HTERT RPE-1 (cell line): ENCODE measurements around the gene HOXD12.

Experiments
- in situ Hi-C: fragments of 300-500 bp; cut with MboI; formaldehyde crosslinking; loops from 4 replicates; pipeline ENCODE4 v1.14.3; 2020; ENCODE audit warnings: low sequenced_read_pairs

HOXD12 gene

DNA sequence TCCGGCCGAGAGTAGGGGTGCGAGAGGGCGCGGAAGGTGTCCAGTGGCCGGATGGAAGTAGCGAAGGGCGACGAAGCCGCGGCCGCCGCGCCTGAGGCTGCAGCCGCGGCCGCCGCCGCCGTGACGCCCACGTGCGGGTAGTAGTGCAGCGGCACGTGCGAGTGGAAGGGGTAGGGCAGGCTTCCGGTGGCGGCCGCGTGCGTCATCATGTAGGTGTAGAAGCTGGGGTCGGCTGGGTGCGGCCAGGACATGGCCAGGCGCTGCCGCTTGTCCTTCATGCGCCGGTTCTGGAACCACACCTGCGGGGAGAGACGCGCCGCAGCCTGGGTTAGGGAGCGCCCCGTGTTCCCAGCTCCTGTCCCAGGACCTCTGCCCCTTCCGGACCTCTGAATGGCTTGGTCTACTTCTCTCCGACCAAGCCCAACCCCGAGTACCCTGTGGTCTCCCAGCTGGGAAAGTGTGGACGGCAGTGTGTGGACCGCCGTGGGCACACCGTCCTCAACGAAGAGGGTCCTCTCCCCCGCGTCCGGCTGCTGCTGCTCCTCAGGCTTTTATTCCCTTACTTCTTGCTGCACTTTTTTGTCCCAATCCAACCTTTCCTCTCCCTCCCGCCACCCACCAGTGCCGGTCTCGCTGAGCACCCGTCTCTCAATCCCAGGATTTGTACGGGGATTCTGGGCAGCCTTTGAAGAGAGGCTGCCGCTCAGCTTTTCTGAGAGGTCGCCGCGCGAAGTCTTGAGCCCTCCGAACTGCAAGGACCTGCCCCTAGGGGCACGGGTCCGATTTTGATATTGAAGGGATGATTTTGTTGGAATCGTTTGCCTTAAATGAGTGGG, 18.8 kb upstream of the HOXD12 start:
- in situ Hi-C loops, result loop anchor here (25.0 kb wide), 1 partner anchor 393 kb away; no protein-coding TSS in a partner anchor

DNA sequence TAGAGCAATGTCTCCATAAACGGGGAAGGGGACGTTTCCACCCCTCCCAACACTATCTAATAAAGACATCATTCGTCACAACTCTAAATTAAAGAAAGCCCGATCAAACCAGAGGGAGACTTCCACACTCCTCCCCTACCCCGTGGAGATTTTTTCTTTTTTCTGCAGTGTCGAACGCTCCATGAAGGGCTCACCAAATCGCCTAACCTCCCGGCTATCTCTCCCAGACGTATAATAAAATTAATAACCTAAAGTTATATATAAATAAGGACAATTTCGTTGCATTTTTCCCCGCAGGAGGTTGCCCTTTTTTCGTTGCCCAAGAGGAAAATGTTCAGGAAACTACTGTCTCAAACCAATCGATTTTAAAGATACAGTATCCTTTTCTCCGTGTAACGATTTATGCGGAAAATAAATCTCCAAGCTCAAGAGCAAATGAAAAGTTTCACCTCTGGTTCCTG, 18.2 kb upstream of the HOXD12 start:
- in situ Hi-C loops, result loop anchor here (25.0 kb wide), 1 partner anchor 394 kb away; no protein-coding TSS in a partner anchor

DNA sequence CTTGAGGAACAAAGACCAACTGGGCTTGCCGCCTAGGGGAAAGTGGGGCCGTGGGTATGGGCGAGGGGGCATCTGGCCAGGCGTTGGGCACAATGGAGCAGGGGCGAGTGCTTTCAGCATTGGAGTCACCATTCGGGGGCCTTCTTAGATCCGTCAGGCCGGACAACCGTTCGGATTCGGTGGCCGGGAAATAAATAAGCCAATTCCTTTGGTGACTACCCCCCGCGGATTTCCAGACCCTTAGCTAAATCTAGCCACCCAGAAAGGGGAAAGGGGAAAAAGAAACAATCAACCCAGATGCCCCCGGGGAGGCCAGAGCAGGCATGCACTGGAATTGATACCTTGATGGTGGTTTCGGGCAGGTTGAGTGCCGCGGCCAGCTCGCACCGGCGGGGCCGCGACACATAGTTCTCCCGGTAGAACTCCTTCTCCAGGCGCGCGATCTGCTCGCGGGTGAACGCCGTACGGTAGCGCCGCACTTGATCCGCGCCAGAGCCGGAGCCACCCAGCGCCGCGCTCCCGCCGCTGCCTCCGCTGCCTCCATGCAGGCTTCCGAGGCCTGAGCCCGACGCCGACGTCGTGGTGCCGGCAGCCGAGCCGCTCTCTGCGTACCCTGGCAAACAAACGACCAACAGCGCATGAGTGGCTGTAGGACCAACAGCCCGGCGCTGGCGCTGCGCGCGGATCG, 17.6 kb upstream of the HOXD12 start:
- in situ Hi-C loops, result loop anchor here (25.0 kb wide), 1 partner anchor 395 kb away; no protein-coding TSS in a partner anchor

DNA sequence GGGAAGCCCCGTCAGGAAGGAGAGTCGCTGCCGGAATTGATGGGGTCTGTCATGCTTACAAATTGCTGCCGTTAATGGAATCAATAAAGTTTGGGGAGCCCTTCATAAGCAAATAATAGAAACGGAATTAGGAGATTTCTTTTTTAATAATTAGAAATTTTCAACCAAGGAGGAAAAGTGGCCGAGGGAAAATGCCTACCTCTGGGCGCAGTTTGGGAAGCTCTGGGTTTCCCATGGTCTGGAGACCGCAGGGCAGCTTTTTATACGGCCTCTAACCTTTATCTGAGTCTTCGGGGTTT, 17.1 kb upstream of the HOXD12 start:
- in situ Hi-C loops, result loop anchor here (25.0 kb wide), 1 partner anchor 395 kb away; no protein-coding TSS in a partner anchor

DNA sequence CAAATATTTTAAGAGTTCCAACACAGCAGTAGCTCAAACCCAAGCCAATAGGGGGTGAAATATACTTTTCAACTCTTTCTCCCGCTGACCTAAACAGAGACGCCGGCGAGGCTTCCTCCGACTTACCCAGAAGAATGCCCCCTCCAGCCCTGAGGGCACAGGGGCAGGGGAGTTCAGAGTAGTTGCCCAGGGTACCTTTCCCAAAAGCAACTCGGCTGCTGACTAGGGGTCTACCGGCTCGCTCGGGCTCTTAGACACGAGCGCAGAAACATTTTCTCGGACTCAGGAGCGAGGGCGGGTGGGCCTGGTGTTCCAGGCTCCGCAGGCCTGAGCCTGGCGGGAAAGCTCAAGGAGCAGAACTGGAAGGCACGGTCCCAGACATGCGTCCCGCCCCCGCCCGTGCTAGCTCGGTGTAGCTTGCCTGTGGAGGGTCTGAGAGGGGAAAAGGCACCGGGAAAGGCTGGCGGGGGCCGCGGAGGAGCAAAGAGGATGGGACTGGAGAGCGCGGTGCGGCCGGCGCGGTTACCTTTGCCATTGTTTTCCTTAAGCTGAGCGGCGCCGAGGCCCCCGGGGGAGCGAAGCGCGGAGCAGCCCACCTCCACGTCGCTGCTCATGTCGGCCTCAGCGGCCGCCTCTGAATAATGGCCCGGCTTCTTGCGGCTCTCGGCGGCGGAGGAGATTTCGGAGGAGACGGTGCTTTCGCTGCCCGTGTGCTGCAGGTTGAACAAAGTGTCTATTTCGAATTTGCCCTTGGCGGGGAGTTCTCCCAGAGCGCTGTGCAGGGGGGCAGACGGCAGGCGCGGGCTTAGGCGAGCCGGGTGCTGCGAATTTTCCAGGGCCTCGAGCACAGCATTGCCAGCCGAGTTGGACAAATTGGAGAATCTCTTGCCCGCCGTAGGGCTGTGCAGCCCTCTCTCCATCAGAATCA, 16.5 kb upstream of the HOXD12 start:
- in situ Hi-C loops, result loop anchor here (25.0 kb wide), 1 partner anchor 396 kb away; no protein-coding TSS in a partner anchor

DNA sequence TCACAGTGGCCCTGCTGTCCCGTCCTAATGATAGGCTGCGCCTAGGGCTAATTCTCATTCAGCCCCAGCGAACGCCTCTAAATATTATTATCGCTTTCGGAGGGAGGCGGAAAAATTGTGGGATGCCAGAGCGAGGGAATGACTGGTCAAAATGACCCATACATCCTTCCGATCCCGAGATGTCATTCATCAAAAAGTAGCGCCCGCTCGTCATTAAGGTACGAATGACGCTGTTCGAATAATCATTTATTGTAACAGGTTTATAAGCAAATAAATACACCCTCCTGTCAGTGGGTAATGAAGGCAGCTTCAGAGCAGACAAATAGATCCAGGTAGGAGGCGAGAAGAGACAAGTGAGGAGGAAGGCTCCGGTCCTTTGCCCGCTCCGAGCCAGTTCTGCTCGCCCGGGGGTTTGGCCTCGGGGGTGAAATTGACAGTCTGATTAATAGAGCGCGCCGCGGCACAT, 15.8 kb upstream of the HOXD12 start, which contains the start of gene EVX2:
Gene EVX2 (minus strand): TSS at position 167 of the 466 bp plus-strand sequence. CDS start 186 bp downstream, outside the sequence.
- in situ Hi-C loops, result loop anchor here (25.0 kb wide), 1 partner anchor 397 kb away; no protein-coding TSS in a partner anchor

DNA sequence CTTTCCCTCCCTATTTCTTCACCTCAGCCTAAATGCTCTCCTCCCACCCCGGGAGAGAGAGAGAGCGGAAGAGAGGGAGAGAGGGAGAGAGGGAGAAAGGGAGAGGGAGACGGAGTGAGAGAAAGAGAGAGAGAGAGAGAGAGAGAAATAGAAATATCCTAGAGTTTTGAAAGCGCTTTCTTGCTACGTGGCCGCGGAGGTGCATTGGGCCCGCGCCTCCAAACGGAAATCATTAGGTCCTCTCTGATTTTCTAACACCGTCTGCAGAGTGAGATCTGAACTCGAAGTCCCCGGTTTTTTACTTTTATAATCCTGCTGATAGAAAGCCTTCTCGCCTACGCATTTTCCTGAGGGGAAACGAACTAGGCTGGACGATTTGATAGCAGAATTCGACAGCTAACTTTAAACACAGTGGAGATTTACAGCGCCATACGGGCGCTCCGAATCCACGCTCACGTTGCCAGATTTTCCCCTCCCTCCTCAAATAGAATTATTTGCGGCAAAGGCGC, 14.9 kb upstream of the HOXD12 start:
- in situ Hi-C loops, result loop anchor here (25.0 kb wide), 1 partner anchor 397 kb away; no protein-coding TSS in a partner anchor

DNA sequence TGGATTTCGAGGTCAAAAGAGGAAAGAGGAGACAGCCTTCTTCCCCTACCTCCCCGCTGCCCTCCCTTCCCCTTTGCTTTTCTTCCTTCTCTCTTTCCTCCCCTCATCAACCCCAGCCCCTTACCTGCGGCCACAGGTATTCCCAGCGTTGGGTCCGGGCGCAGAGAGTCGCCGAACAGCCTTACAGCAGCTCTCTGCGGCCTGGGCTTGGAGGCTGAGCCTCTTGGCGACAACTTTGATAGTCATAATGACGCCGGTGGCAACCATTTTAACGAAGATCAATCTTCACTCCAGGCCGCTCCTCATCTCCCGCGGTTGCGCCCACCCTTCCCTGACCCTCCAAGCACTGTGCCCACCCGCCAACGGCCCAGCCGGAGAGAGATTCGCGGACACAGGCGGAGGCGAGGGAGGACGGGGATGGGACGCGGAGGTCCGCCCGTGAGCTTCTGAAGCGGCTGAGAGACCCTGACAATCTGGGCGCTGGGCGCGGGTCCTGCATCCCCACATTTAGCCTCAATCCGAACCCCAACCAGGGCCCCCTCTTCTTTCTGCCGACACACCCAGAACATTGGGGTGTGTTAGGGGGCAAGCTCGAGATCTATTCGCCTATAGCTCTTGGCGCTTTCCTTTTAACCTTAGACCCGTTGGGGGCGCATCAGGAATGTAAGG, 14.3 kb upstream of the HOXD12 start:
- in situ Hi-C loops, result loop anchor here (25.0 kb wide), 1 partner anchor 398 kb away; no protein-coding TSS in a partner anchor

DNA sequence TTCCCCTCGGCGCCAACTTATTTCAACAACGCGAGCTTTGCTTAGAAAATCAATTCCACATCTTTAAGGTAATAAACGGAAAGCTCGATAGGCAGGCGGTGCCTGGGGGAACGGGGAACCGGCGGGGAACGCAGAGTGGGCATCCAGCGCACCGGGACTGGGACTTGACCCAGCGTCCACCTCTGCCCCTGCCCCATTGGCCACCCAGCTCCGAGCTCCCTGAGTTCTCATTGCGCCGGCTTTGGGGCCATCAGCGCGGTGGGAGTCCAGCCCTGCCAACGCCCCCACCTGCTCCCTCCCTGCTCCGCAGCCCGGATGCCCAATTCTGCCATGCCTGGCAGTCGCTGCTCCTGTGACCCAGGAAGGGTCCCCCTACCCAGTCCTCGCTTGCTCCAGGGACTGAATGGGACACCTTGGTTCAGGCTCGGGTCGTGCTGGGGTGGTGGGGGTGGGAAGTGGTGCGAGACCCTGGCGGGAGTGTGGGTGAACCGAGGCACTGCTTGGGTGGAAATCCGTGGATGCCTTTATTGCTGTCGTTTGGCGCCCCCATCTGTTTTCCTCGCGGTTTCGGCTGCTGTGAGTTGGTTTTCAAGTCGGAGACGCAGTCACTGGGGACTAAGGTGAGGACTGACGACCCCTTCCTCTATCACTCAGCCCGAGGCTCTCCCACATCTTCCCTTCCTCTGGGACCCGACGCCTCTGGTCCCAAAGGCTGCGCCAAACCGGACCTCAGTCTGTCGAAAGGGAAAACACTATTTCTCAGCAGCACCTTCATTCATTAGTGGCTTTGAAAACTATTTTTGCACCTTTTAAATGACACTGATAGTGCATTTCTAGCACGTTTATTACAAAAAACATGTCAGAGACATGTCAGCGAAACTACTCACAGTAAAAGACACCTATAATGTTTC, 13.5 kb upstream of the HOXD12 start:
- in situ Hi-C loops, result loop anchor here (25.0 kb wide), 1 partner anchor 399 kb away; no protein-coding TSS in a partner anchor

DNA sequence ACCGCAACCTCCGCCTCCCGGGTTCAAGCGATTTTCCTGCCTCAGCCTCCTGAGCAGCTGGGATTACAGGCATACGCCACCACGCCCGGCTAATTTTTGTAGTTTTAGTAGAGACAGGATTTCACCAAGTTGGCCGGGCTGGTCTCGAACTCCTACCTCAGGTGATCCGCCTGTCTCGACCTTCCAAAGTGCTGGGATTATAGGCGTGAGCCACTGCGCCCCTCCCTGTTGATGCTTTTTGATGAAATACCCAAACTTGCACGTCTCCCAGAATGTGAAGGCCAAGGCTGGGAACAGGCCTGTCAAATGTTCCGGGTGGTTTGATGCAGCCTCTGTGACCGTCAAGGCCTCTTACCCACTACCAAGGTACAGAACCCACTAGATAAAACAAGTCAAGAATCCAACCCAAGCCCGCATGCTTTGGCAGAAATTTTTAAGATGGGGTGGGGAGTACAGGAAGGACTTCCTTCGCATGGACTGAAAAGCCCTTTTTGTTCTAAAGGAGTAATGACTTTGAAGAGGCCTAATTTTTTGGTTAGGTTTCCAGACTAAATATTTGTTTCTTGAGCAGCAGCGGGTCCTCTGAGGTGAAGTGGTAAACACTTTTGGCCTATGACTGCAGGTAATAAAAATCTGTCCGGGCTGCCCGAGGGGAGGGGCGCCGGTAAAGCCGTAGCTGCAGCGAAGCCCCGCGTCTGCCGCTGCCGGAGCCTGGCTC, 12.1 kb upstream of the HOXD12 start:
- in situ Hi-C loops, result loop anchor here (25.0 kb wide), 1 partner anchor 400 kb away; no protein-coding TSS in a partner anchor

DNA sequence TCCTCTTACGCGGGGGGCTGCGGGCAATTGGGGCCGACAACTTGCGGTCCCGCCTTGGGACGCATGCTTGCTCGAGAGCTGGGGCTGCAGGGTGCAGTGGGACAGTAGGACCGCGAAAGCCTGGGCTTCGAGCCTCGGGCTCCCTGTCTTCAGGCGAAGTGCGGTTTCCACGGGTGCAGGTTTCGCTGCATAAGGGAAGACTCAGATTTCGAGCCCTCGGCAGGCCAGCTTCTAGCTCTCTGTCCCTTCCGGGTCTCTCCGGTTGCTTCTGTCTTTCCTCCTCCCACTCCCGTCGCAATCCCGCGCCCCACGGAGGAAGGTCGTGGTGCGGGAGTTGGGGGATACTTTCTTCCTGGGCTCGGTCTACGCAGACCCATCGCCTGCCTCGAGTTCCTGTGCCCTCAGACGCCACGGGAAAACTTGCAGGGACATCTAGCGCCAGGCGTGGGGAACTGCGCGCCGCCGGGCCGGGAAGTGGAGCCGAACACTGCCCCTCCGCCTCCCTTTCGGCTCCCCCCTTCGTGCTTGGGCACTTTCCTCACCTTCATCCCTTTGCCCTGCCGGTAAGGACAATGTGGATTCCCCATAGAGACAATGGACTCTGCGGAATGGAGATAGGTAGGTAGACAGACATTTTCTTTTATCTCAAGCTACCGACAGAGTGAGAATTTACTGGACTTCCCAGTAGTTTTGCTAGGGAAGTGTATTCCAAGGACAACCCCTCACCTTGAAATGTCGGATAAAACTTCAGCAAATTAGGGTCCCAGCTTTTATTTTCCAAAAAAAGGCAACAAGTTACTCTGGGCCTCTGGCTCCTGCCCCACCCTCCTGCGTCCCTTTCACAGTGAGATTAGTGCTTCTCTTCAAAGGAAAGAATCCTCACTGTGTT, 11.3 kb upstream of the HOXD12 start:
- in situ Hi-C loops, result loop anchor here (25.0 kb wide), 1 partner anchor 401 kb away; no protein-coding TSS in a partner anchor

DNA sequence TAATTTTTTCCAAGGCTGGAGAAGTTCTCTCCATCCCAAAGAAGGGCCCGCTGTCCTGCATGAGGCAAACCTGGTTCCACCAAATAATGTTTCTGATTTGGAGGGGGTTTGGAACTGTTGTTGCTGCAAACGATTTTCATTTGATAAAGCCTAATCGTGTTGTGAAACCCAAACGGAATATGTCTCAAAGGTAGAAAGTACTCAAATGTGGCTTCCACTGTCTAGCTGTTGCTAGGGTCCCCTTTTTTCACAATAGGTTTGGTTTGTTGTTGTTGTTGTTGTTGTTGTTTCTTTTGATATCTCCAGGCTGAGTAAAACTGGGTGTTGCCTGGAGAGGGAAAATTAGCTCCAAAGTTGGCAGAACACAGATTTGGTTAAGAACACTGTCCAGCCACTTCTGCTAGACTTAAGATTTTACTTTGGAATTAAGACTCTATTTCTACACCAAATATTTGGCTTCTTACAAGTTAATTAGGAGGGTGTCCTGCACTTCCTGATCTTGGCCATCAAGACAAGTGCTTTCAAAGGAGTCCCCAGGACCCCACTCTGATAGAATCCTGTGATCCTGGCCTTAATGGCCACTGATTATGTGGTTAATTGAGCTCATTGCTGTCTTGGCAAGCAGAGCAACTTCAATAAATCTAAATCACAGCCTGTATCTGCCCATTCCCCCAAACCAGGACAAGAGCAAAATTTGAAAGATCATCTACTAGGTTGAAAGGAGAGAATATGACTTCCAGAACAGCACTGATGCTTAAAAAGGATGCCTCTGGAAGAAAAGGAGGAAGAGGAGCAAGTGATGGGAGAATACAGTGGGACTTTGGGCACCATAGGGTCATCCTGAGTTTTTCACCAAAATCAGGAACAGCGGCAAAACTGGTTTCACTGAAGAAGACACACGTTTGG, 10.4 kb upstream of the HOXD12 start:
- in situ Hi-C loops, result loop anchor here (25.0 kb wide), 1 partner anchor 402 kb away; no protein-coding TSS in a partner anchor

DNA sequence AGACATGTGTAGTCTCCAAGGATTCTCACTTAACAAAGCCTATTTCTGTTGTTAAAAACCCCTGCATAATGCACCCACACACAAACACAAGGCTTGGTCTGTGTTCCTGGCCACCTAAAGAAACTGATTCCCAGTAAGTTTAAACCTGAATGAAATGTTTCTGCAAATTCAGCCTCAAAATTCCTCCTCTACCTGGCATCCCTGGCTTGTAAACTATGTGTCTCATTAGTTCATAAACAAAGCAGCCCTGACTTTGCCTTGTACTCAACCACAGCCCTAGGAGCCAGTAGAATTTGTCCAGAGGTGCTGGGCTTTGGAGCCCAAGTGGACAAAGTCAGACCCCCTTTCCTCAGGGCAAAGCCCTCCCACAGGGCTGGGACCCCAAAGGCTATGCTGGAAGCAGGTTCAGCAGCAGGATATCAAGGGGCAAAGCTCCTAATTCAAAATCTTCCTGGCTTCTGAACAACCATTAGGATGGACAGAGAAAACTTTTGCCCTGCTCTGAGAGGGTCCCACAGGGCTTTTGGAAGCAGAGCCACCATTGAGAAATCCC, 9.7 kb upstream of the HOXD12 start:
- in situ Hi-C loops, result loop anchor here (25.0 kb wide), 1 partner anchor 403 kb away; no protein-coding TSS in a partner anchor

DNA sequence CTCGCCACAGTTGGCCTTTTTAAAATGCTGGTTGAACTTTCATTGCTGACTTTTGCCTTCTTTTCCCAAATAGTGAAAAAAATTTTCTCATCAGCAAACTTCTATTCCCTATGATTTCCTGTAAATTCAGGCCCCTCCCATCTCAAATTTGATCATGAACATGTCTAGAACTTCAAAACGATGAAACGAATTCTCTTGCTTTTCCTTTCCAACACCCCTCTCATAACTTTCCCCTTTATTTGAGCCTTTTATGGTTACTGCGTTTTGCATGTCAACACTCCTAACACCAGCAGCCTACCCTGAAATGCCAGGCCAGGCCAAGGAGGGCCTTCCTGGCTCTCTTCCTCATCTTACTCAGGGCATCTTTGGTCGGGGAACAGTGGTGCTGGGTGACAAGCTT, 8.7 kb upstream of the HOXD12 start:
- in situ Hi-C loops, result loop anchor here (25.0 kb wide), 1 partner anchor 404 kb away; no protein-coding TSS in a partner anchor
